GM18951 (cell line): ENCODE results near the gene SNX14.
"Not testable (repeated sequence)": the region's sequence is repeated elsewhere in the genome, so short reads cannot be mapped to it uniquely, and the experiment has no call there.

Source experiments
- POLR2A ChIP-seq: IDR thresholded peaks from 4 replicates; pipeline ENCODE4 v1.6.1; 2011; ENCODE audit warnings: mild to moderate bottlenecking; ENCODE audit not compliant: insufficient read length, insufficient read depth; ENCODE audit errors: extremely low read depth
- in situ Hi-C: fragments of 300-500 bp; cut with MboI; formaldehyde crosslinking; loops from one replicate; pipeline ENCODE4 v1.12.0; 2022; ENCODE audit warnings: low sequenced_read_pairs, mixed read lengths, inconsistent platforms; ENCODE audit not compliant: unreplicated experiment

Gene SNX14

GRCh38 chr6:85593438-85594196, at the start of gene SNX14:
Gene SNX14, minus strand, starts transcription at chr6:85593858. Its CDS starts 140 bp downstream, at chr6:85593718.
- in situ Hi-C loops, result no loop called here
- TF ChIP-seq POLR2A, result peak; percentile 92

GRCh38 chr6:85642774-85643536, 49.3 kb upstream of the SNX14 start, which contains the start of gene SYNCRIP:
Gene SYNCRIP, minus strand, starts transcription at chr6:85642886. Its CDS starts 1,447 bp downstream, at chr6:85641439.
- peak; percentile 83 for TF ChIP-seq POLR2A
- in situ Hi-C loops, result no loop called here

- no peak for TF ChIP-seq POLR2A
- in situ Hi-C loops, result no loop called here
These were observed 48.5 kb upstream of the SNX14 start for GRCh38 chr6:85641897-85642773.

GRCh38 chr6:85641522-85641896, 47.9 kb upstream of the SNX14 start:
- in situ Hi-C loops, result no loop called here
- no peak for TF ChIP-seq POLR2A

GRCh38 chr6:85640821-85641220, 47.2 kb upstream of the SNX14 start:
- TF ChIP-seq POLR2A, result no peak
- in situ Hi-C loops, result no loop called here

- no peak for TF ChIP-seq POLR2A
- in situ Hi-C loops, result loop anchor here (5.0 kb wide), 1 partner anchor 40 kb away; no protein-coding TSS in a partner anchor
These were observed 43.9 kb upstream of the SNX14 start for GRCh38 chr6:85637579-85637978.

- no peak for TF ChIP-seq POLR2A
- in situ Hi-C loops, result no loop called here
These were observed 38.7 kb upstream of the SNX14 start for GRCh38 chr6:85632164-85632942.

- in situ Hi-C loops, result not testable (repeated sequence)
These were observed 37.5 kb upstream of the SNX14 start for GRCh38 chr6:85631117-85631516.

GRCh38 chr6:85628353-85628752, 34.7 kb upstream of the SNX14 start:
- in situ Hi-C loops, result no loop called here
- no peak for TF ChIP-seq POLR2A

GRCh38 chr6:85620308-85620707, 26.6 kb upstream of the SNX14 start:
- TF ChIP-seq POLR2A, result no peak
- in situ Hi-C loops, result no loop called here

- TF ChIP-seq POLR2A, result no peak
- in situ Hi-C loops, result no loop called here
These were observed 21.1 kb upstream of the SNX14 start for GRCh38 chr6:85614780-85615179.

GRCh38 chr6:85612690-85613474, 19.2 kb upstream of the SNX14 start:
- TF ChIP-seq POLR2A, result no peak
- in situ Hi-C loops, result no loop called here
